Skeletal muscle cell (primary cell): ENCODE data around the gene KBTBD3.
"Not testable (repeated sequence)": the region's sequence is repeated elsewhere in the genome, so short reads cannot be mapped to it uniquely, and the experiment has no call there.

ENCODE experiments used
- DNase-seq: peaks from one replicate; pipeline ENCODE4 v3.0.0-alpha.2; 2010; ENCODE audit warnings: low read depth
- H3K4me3 ChIP-seq: 2 replicates; pipeline ENCODE4 v1.5.1; 2011; ENCODE audit warnings: low read depth, mild to moderate bottlenecking, control low read depth, low read length, moderate library complexity

Gene KBTBD3

GRCh38 chr11:106063009-106063408 lies 14.1 kb downstream of the KBTBD3 start:
- H3K4me3 ChIP-seq, result no peak overlapping the region
- DNase-seq, result no peak

GRCh38 chr11:106061954-106062949 lies 14.9 kb downstream of the KBTBD3 start:
- no peak overlapping the region for H3K4me3 ChIP-seq
- DNase-seq, result no peak

GRCh38 chr11:106061249-106061784 lies 15.8 kb downstream of the KBTBD3 start:
- H3K4me3 ChIP-seq, result no peak overlapping the region
- DNase-seq, result no peak

- DNase-seq, result no peak
- H3K4me3 ChIP-seq, result no peak overlapping the region
Measured at GRCh38 chr11:106059617-106060016, 17.5 kb downstream of the KBTBD3 start.

GRCh38 chr11:106058377-106058776 lies 18.8 kb downstream of the KBTBD3 start:
- not testable (repeated sequence) for DNase-seq, H3K4me3 ChIP-seq

- no peak overlapping the region for H3K4me3 ChIP-seq
- DNase-seq, result no peak
Measured at GRCh38 chr11:106051103-106051502, 26.0 kb downstream of the KBTBD3 start.

GRCh38 chr11:106049727-106050476 lies 27.2 kb downstream of the KBTBD3 start:
- no peak overlapping the region for H3K4me3 ChIP-seq
- no peak for DNase-seq

GRCh38 chr11:106047631-106048030 lies 29.5 kb downstream of the KBTBD3 start:
- no peak overlapping the region for H3K4me3 ChIP-seq
- no peak for DNase-seq

- no peak overlapping the region for H3K4me3 ChIP-seq
- no peak for DNase-seq
Measured at GRCh38 chr11:106043540-106043939, 33.6 kb downstream of the KBTBD3 start.

GRCh38 chr11:106032861-106033260 lies 44.3 kb downstream of the KBTBD3 start:
- peak; percentile 5 for DNase-seq
- H3K4me3 ChIP-seq, result no peak overlapping the region

- H3K4me3 ChIP-seq, result no peak overlapping the region
- DNase-seq, result no peak
Measured at GRCh38 chr11:106031936-106032335, 45.2 kb downstream of the KBTBD3 start.

GRCh38 chr11:106031202-106031810 lies 45.8 kb downstream of the KBTBD3 start:
- DNase-seq, result no peak
- no peak overlapping the region for H3K4me3 ChIP-seq

GRCh38 chr11:106030609-106031008 lies 46.5 kb downstream of the KBTBD3 start:
- no peak for DNase-seq
- H3K4me3 ChIP-seq, result no peak overlapping the region

GRCh38 chr11:106022795-106023275 lies 54.3 kb downstream of the KBTBD3 start:
- DNase-seq, result no peak
- peak overlapping the region; percentile 88 for H3K4me3 ChIP-seq

GRCh38 chr11:106021967-106022794 lies 55.0 kb downstream of the KBTBD3 start, which contains the start of gene MSANTD4:
Gene MSANTD4 (minus strand): TSS chr11:106022240. CDS start chr11:106010917, 11,323 bp downstream.
- H3K4me3 ChIP-seq, result peak within 1 kb of the TSS; percentile 88
- peak; percentile 98 for DNase-seq

- H3K4me3 ChIP-seq, result peak overlapping the region; percentile 88
- peak; percentile 41 for DNase-seq
Measured at GRCh38 chr11:106021181-106021966, 55.8 kb downstream of the KBTBD3 start.

- no peak for DNase-seq
- H3K4me3 ChIP-seq, result no peak overlapping the region
Measured at GRCh38 chr11:106017093-106017492, 60.1 kb downstream of the KBTBD3 start.

- no peak for DNase-seq
- H3K4me3 ChIP-seq, result no peak overlapping the region
Measured at GRCh38 chr11:106015066-106015465, 62.1 kb downstream of the KBTBD3 start.
